CD4-positive, CD25-positive, alpha-beta regulatory T cell (primary cell): ENCODE data around the gene CTPS2. TPM values are rescaled to one million over a fixed set of nuclear protein-coding genes. Genes with fewer than 3 reads are reported as not detected.

Experiments
- ATAC-seq, 2 donors: fragments of 150-1000 bp; cut with Tn5 transposase; one replicate each; pipeline ENCODE4 v1.10.0; 2021; ENCODE audit warnings: low read depth in 2 of 2, moderate number of reproducible peaks in 2 of 2, moderate library complexity in 1 of 2
- DNase-seq, 3 donors: peaks; one replicate each; pipeline versions ENCODE4 v3.0.0 to v3.0.0-alpha.2; 2012 to 2022; ENCODE audit warnings: mixed read lengths in 1 of 3
- H3K27ac ChIP-seq: one replicate; pipeline ENCODE4 v1.7.0; 2013; ENCODE audit warnings: mild to moderate bottlenecking, low read length; ENCODE audit not compliant: insufficient read depth, poor library complexity, severe bottlenecking
- H3K27me3 ChIP-seq: one replicate; pipeline ENCODE4 v1.7.0; 2013; ENCODE audit warnings: low read length; ENCODE audit not compliant: control insufficient read depth, insufficient read depth
- H3K36me3 ChIP-seq: one replicate; pipeline ENCODE4 v1.7.0; 2013; ENCODE audit warnings: mild to moderate bottlenecking, low read length, moderate library complexity; ENCODE audit not compliant: control insufficient read depth, insufficient read depth
- H3K4me1 ChIP-seq: 2 replicates; pipeline ENCODE4 v1.7.0; 2013; ENCODE audit warnings: mild to moderate bottlenecking, low read length; ENCODE audit not compliant: insufficient read depth, control insufficient read depth, poor library complexity, severe bottlenecking
- H3K4me3 ChIP-seq: one replicate; pipeline ENCODE4 v1.7.0; 2013; ENCODE audit warnings: low read depth, mild to moderate bottlenecking, low read length, moderate library complexity
- H3K9me3 ChIP-seq, 2 experiments: 1 replicate in 1 of 2; 2 replicates in 1 of 2; pipeline ENCODE4 v1.7.0; 2013; ENCODE audit warnings: low read length in 2 of 2, mild to moderate bottlenecking in 1 of 2, moderate library complexity in 1 of 2; ENCODE audit not compliant: control insufficient read depth in 2 of 2
- H3K27ac Mint-ChIP-seq, 3 donors: one replicate each; pipeline ENCODE4 v1.8.0; 2020 to 2022; ENCODE audit warnings: mild to moderate bottlenecking in 3 of 3, mixed read lengths in 3 of 3, moderate library complexity in 2 of 3
- H3K27me3 Mint-ChIP-seq: one replicate; pipeline ENCODE4 v1.8.0; 2022; ENCODE audit warnings: mild to moderate bottlenecking, mixed read lengths
- H3K36me3 Mint-ChIP-seq: one replicate; pipeline ENCODE4 v1.8.0; 2020; ENCODE audit warnings: mixed read lengths
- H3K4me1 Mint-ChIP-seq, 4 donors: one replicate each; pipeline ENCODE4 v1.8.0; 2020 to 2022; ENCODE audit warnings: mixed read lengths in 4 of 4, mild to moderate bottlenecking in 1 of 4
- H3K4me3 Mint-ChIP-seq, 4 donors: one replicate each; pipeline ENCODE4 v1.8.0; 2020 to 2022; ENCODE audit warnings: mild to moderate bottlenecking in 4 of 4, mixed read lengths in 4 of 4, moderate library complexity in 3 of 4
- H3K9me3 Mint-ChIP-seq, 7 donors: one replicate each; pipeline ENCODE4 v1.8.0; 2020 to 2022; ENCODE audit warnings: mixed read lengths in 7 of 7, mild to moderate bottlenecking in 3 of 7, moderate library complexity in 2 of 7
- polyA plus RNA-seq, 4 donors: library from polyadenylated mRNA; unstranded; fragments of 300-500 nt; fragmentation: Illumina TruSeq; gene quantifications; one replicate each; pipeline ENCODE4 v1.2.3, GENCODE V29; 2021
- total RNA-seq: library from RNA; stranded (reverse); gene quantifications from one replicate; pipeline ENCODE4 v1.2.3, GENCODE V29; 2022

Gene CTPS2
- total and polyA plus RNA-seq, 5 donors from 2014 or later: 3.7 to 4.8 (median 4.5) TPM

DNA sequence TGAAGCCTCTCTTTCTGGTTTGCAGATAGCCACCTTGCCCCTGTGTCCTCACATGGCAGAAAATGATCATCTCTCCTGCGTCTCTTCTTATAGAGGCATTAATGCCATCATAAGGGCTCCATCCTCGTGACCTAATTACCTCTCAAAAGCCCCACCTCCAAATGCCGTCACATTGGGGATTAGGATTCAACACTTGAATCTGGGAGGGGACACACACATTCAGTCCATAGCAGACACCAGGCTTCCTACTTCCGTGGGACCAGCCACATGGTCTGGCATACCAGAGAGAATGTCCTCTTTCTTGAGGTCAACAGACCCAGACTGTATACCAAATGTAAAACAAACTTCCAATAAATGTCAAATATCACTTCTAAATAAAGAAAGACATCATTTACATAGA is 144.8 kb downstream of the CTPS2 start:
- no peaks in the 10 kb centered on the region for H3K27me3 Mint-ChIP-seq
- H3K36me3 Mint-ChIP-seq: no peaks in the 10 kb centered on the region
- H3K4me3 Mint-ChIP-seq: no peak overlapping the region
- Histone ChIP-seq H3K27me3 (no peaks in the 10 kb centered on the region), H3K27ac (no peak overlapping the region), H3K4me3 (no peak overlapping the region), H3K36me3 (no peaks in the 10 kb centered on the region), H3K4me1 (no peaks in the 10 kb centered on the region), H3K9me3 (no peaks in the 10 kb centered on the region)
- no peak overlapping the region for H3K27ac Mint-ChIP-seq
- H3K9me3 Mint-ChIP-seq: no peaks in the 10 kb centered on the region
- ATAC-seq (no peak), DNase-seq (no peak)
- H3K4me1 Mint-ChIP-seq: no peaks in the 10 kb centered on the region

DNA sequence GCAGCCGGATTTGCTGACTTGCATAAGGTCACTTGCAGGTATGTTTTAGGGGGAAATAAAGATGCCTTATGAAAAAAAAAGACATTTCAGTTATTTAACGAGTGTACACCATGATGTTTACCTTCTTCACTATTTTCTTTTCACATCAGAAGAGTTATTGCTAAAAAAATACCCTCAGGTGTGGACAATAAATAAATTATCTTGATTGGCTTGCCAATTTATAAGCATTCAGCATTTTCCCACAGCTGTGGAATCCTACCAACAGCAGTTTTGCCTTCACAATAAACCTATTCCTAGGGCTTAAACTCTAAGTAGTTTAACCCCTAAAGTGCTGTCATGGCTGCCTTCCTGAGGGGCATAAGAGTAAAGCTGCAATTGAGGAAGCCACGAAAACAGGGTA is 145.9 kb downstream of the CTPS2 start:
- Histone ChIP-seq H3K4me3 (no peak overlapping the region), H3K36me3 (no peaks in the 10 kb centered on the region), H3K27me3 (no peaks in the 10 kb centered on the region), H3K4me1 (no peaks in the 10 kb centered on the region), H3K9me3 (no peaks in the 10 kb centered on the region), H3K27ac (no peak overlapping the region)
- DNase-seq (no peak), ATAC-seq (no peak)
- Mint-ChIP-seq H3K36me3 (no peaks in the 10 kb centered on the region), H3K4me1 (no peaks in the 10 kb centered on the region), H3K27ac (no peak overlapping the region), H3K27me3 (no peaks in the 10 kb centered on the region), H3K4me3 (no peak overlapping the region), H3K9me3 (no peaks in the 10 kb centered on the region)

GRCh38 chrX:16560173-16560572 is 152.3 kb downstream of the CTPS2 start:
- DNase-seq: no peak
- Mint-ChIP-seq H3K27ac (no peak overlapping the region), H3K9me3 (peaks cover 0 to 2% (median 0%) of the 10 kb centered on the region in 7 donors), H3K4me3 (no peak overlapping the region), H3K36me3 (no peaks in the 10 kb centered on the region), H3K4me1 (peaks cover 0 to 3% (median 0%) of the 10 kb centered on the region in 4 donors), H3K27me3 (no peaks in the 10 kb centered on the region)
- Histone ChIP-seq H3K9me3 (no peaks in the 10 kb centered on the region), H3K4me1 (no peaks in the 10 kb centered on the region), H3K27me3 (no peaks in the 10 kb centered on the region), H3K36me3 (no peaks in the 10 kb centered on the region), H3K27ac (no peak overlapping the region), H3K4me3 (no peak overlapping the region)
- ATAC-seq: no peak

DNA sequence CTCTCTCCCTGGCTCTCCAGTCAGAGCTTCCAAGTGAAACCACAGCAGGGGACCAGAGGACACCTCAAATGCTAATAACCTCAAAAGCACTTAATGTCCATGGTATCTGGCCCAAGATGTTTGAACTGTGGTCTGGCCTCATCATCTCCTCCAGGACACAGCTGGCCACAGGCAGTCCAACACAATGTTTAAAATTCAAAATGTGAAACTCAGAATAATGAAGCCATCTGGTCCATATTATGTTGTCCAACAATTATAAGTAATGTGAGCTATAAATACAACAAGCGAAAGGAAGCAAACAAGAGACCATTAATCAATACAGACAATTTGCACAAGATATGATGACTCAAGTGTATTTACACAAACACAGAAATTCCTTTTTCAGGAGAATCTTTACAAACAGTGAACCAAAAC is 153.3 kb downstream of the CTPS2 start:
- ATAC-seq: no peak
- Histone ChIP-seq H3K27me3 (no peaks in the 10 kb centered on the region), H3K9me3 (no peaks in the 10 kb centered on the region), H3K4me1 (no peaks in the 10 kb centered on the region), H3K4me3 (no peak overlapping the region), H3K36me3 (no peaks in the 10 kb centered on the region), H3K27ac (no peak overlapping the region)
- Mint-ChIP-seq H3K27me3 (no peaks in the 10 kb centered on the region), H3K36me3 (no peaks in the 10 kb centered on the region), H3K4me3 (no peak overlapping the region), H3K27ac (no peak overlapping the region), H3K9me3 (peaks cover 0 to 2% (median 0%) of the 10 kb centered on the region in 7 donors), H3K4me1 (peaks cover 0 to 3% (median 0%) of the 10 kb centered on the region in 4 donors)
- DNase-seq: no peak

DNA sequence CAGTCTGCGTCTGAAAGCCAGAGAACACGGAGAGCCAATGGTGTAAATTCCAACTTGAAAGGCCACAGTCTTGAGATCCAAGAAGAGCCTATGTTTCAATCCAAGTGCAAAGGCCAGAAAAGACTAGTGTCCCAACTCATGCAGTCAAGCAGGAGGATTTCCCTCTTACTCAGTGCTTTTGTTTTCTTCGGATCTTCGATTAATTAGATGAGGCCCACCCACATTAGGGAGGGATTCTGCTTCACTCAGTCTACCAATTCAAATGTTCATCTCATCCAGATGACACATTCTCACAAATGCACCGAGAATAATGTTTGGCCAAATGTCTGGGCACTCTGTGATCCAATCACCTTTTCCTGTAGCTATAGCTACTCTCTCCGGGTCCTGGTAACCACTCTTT is 154.0 kb downstream of the CTPS2 start:
- no peaks in the 10 kb centered on the region for H3K36me3 Mint-ChIP-seq
- no peak for DNase-seq
- H3K27ac ChIP-seq: no peak overlapping the region
- no peak overlapping the region for H3K4me3 ChIP-seq
- no peak overlapping the region for H3K4me3 Mint-ChIP-seq
- H3K4me1 ChIP-seq: no peaks in the 10 kb centered on the region
- no peaks in the 10 kb centered on the region for H3K27me3 ChIP-seq
- H3K9me3 ChIP-seq: no peaks in the 10 kb centered on the region
- no peaks in the 10 kb centered on the region for H3K36me3 ChIP-seq
- H3K27ac Mint-ChIP-seq: no peak overlapping the region
- H3K27me3 Mint-ChIP-seq: no peaks in the 10 kb centered on the region
- peaks cover 0 to 2% (median 0%) of the 10 kb centered on the region in 7 donors for H3K9me3 Mint-ChIP-seq
- no peak for ATAC-seq
- H3K4me1 Mint-ChIP-seq: peaks cover 0 to 3% (median 0%) of the 10 kb centered on the region in 4 donors

DNA sequence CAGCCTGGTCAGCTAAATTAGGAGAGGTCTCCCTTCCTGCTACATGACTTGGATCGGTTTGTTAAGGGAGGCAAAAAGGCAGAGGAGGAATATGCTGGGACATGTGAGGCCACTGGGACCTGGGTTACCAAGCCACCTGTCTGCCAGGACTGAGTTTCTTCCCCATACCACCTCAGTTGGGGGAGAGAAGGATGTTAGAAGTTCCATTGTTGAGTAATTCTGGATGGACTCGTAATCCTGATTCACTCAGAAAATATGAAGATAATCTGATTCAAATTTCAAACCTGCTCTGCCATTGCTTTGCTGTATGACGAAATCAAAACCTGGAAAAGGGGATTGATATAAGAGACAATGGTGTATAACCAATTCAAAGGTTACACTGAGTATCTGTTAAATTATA is 159.9 kb downstream of the CTPS2 start:
- Histone ChIP-seq H3K4me3 (no peak overlapping the region), H3K4me1 (no peaks in the 10 kb centered on the region), H3K27me3 (no peaks in the 10 kb centered on the region), H3K27ac (no peak overlapping the region), H3K36me3 (no peaks in the 10 kb centered on the region), H3K9me3 (no peaks in the 10 kb centered on the region)
- Mint-ChIP-seq H3K36me3 (no peaks in the 10 kb centered on the region), H3K4me3 (no peak overlapping the region), H3K27ac (no peak overlapping the region), H3K9me3 (peaks cover 0 to 5% (median 0%) of the 10 kb centered on the region in 7 donors), H3K27me3 (no peaks in the 10 kb centered on the region), H3K4me1 (no peaks in the 10 kb centered on the region)
- no peak for ATAC-seq
- no peak for DNase-seq

GRCh38 chrX:16547644-16548043 is 164.8 kb downstream of the CTPS2 start:
- Mint-ChIP-seq H3K27ac (peak overlapping the region in 1 of 3 donors; percentile 16), H3K36me3 (no peaks in the 10 kb centered on the region), H3K27me3 (no peaks in the 10 kb centered on the region), H3K4me3 (no peak overlapping the region), H3K4me1 (no peaks in the 10 kb centered on the region), H3K9me3 (peaks cover 0 to 5% (median 0%) of the 10 kb centered on the region in 7 donors)
- peak in 1 of 3 donors; percentile 2 for DNase-seq
- no peak overlapping the region for H3K27ac ChIP-seq
- no peaks in the 10 kb centered on the region for H3K36me3 ChIP-seq
- no peaks in the 10 kb centered on the region for H3K4me1 ChIP-seq
- no peaks in the 10 kb centered on the region for H3K27me3 ChIP-seq
- ATAC-seq: no peak
- no peaks in the 10 kb centered on the region for H3K9me3 ChIP-seq
- H3K4me3 ChIP-seq: no peak overlapping the region

DNA sequence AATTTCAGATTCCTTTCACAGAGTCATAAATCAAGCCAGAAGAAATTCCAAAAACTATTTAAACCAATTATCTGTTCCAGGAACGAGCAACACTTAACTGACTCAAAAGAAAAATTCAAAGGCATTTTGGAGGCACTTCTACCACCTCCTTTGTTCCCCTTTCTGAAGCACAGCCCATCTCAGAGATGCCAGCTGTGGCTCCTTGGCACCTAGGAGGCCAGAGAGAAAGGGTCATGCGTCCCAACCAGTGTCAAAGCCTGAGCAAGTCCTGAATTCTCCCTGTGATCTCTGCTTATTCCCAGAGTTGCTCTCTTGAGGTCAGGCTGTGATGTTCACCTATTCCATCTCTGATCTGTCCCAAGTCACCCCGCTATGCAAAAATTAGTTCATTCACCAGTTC is 167.5 kb downstream of the CTPS2 start:
- no peak overlapping the region for H3K4me3 ChIP-seq

More for the DNA sequence above, 167.5 kb downstream of the CTPS2 start:
- Mint-ChIP-seq H3K27ac (no peak overlapping the region), H3K36me3 (no peaks in the 10 kb centered on the region), H3K9me3 (peaks cover 0 to 5% (median 0%) of the 10 kb centered on the region in 7 donors), H3K4me1 (no peaks in the 10 kb centered on the region), H3K27me3 (no peaks in the 10 kb centered on the region), H3K4me3 (no peak overlapping the region)
- H3K27ac ChIP-seq: no peak overlapping the region
- H3K27me3 ChIP-seq: no peaks in the 10 kb centered on the region
- H3K4me1 ChIP-seq: no peaks in the 10 kb centered on the region
- H3K36me3 ChIP-seq: no peaks in the 10 kb centered on the region
- no peak for ATAC-seq
- no peak for DNase-seq
- H3K9me3 ChIP-seq: no peaks in the 10 kb centered on the region
